H9 (cell line): ENCODE data around the gene HDDC2. TPM values are rescaled to one million over a fixed set of nuclear protein-coding genes. Genes with fewer than 3 reads are reported as not detected.

ENCODE experiments used
- DNase-seq: peaks from one replicate; pipeline ENCODE4 v3.0.0-alpha.2; 2017
- H2AFZ ChIP-seq: one replicate; pipeline ENCODE4 v1.6.1; 2013; ENCODE audit warnings: mild to moderate bottlenecking, low read length, control low read depth, moderate library complexity
- H2AK5ac ChIP-seq: 2 replicates; pipeline ENCODE4 v1.6.1; 2013; ENCODE audit warnings: low read length, control low read depth, mixed read lengths; ENCODE audit not compliant: insufficient read length
- H2BK120ac ChIP-seq: one replicate; pipeline ENCODE4 v1.6.1; 2013; ENCODE audit warnings: low read depth, mild to moderate bottlenecking, low read length, control low read depth, inconsistent platforms; ENCODE audit not compliant: poor library complexity, severe bottlenecking
- H2BK12ac ChIP-seq: 2 replicates; pipeline ENCODE4 v1.6.1; 2013; ENCODE audit warnings: low read length, control low read depth, mixed read lengths, low read depth; ENCODE audit not compliant: insufficient read length
- H2BK15ac ChIP-seq: 2 replicates; pipeline ENCODE4 v1.6.1; 2013; ENCODE audit warnings: low read depth, low read length, control low read depth
- H2BK20ac ChIP-seq: one replicate; pipeline ENCODE4 v1.6.1; 2013; ENCODE audit warnings: low read depth, mild to moderate bottlenecking, low read length, control low read depth, inconsistent platforms; ENCODE audit not compliant: poor library complexity, severe bottlenecking
- H2BK5ac ChIP-seq: 2 replicates; pipeline ENCODE4 v1.6.1; 2013; ENCODE audit warnings: low read length, control low read depth, mixed read lengths; ENCODE audit not compliant: insufficient read length
- H3K14ac ChIP-seq: 2 replicates; pipeline ENCODE4 v1.6.1; 2013; ENCODE audit warnings: low read length, control low read depth; ENCODE audit not compliant: insufficient read depth
- H3K18ac ChIP-seq: 2 replicates; pipeline ENCODE4 v1.6.1; 2013; ENCODE audit warnings: low read depth, mild to moderate bottlenecking, mixed read lengths, low read length, control low read depth; ENCODE audit not compliant: insufficient read length
- H3K23ac ChIP-seq: 2 replicates; pipeline ENCODE4 v1.6.1; 2013; ENCODE audit warnings: low read length, control low read depth, mixed read lengths, low read depth; ENCODE audit not compliant: insufficient read length
- H3K23me2 ChIP-seq: 2 replicates; pipeline ENCODE4 v1.6.1; 2013; ENCODE audit warnings: low read depth, mild to moderate bottlenecking, mixed read lengths, low read length, control low read depth; ENCODE audit not compliant: insufficient read length, poor library complexity, severe bottlenecking
- H3K27ac ChIP-seq: 2 replicates; pipeline ENCODE4 v1.5.1; 2013; ENCODE audit warnings: low read length, control low read depth, mixed read lengths, low read depth; ENCODE audit not compliant: insufficient read length
- H3K27me3 ChIP-seq: 2 replicates; pipeline ENCODE4 v1.6.1; 2013; ENCODE audit warnings: low read length, control low read depth, inconsistent platforms; ENCODE audit not compliant: insufficient read depth
- H3K4ac ChIP-seq: 2 replicates; pipeline ENCODE4 v1.6.1; 2013; ENCODE audit warnings: low read depth, mild to moderate bottlenecking, control low read depth, inconsistent platforms, low read length, moderate library complexity
- H3K4me1 ChIP-seq: 2 replicates; pipeline ENCODE4 v1.6.1; 2013; ENCODE audit warnings: low read length, control low read depth, inconsistent platforms; ENCODE audit not compliant: insufficient read depth
- H3K4me2 ChIP-seq: 2 replicates; pipeline ENCODE4 v1.6.1; 2013; ENCODE audit warnings: low read length, control low read depth, mixed read lengths; ENCODE audit not compliant: insufficient read length, insufficient read depth
- H3K56ac ChIP-seq: 2 replicates; pipeline ENCODE4 v1.6.1; 2013; ENCODE audit warnings: low read depth, mild to moderate bottlenecking, mixed read lengths, low read length, control low read depth; ENCODE audit not compliant: insufficient read length
- H3K79me1 ChIP-seq: 2 replicates; pipeline ENCODE4 v1.6.1; 2013; ENCODE audit warnings: low read depth, mild to moderate bottlenecking, moderate library complexity, low read length, control low read depth, inconsistent platforms; ENCODE audit not compliant: insufficient read depth, poor library complexity, severe bottlenecking
- H3K79me2 ChIP-seq: 2 replicates; pipeline ENCODE4 v1.6.1; 2013; ENCODE audit warnings: low read length, control low read depth, inconsistent platforms; ENCODE audit not compliant: insufficient read depth
- H3K9ac ChIP-seq: 2 replicates; pipeline ENCODE4 v1.6.1; 2013; ENCODE audit warnings: low read length, control low read depth, mixed read lengths; ENCODE audit not compliant: insufficient read length; ENCODE audit errors: extremely low read depth
- H3K9me3 ChIP-seq: one replicate; pipeline ENCODE4 v1.6.1; 2013; ENCODE audit warnings: low read depth, low read length, inconsistent platforms; ENCODE audit not compliant: control insufficient read depth
- H3T11ph ChIP-seq: one replicate; pipeline ENCODE4 v1.6.1; 2013; ENCODE audit warnings: mild to moderate bottlenecking, low read length, control low read depth, inconsistent platforms
- H4K20me1 ChIP-seq: one replicate; pipeline ENCODE4 v1.6.1; 2013; ENCODE audit not compliant: control insufficient read depth, insufficient read length, insufficient read depth
- H4K5ac ChIP-seq: 2 replicates; pipeline ENCODE4 v1.6.1; 2013; ENCODE audit warnings: low read depth, mild to moderate bottlenecking, mixed read lengths, low read length, control low read depth; ENCODE audit not compliant: insufficient read length
- H4K8ac ChIP-seq: replicated peaks from 2 replicates; pipeline ENCODE4 v1.6.1; 2013; ENCODE audit warnings: low read length, control low read depth, mixed read lengths, low read depth; ENCODE audit not compliant: insufficient read length
- H4K91ac ChIP-seq: 2 replicates; pipeline ENCODE4 v1.6.1; 2013; ENCODE audit warnings: low read depth, mild to moderate bottlenecking, moderate library complexity, mixed read lengths, low read length, control low read depth; ENCODE audit not compliant: insufficient read length
- H3K27ac Mint-ChIP-seq, 3 experiments: 2 replicates in 2 of 3; 3 replicates in 1 of 3; pipeline ENCODE4 v1.8.0; 2020 to 2021; ENCODE audit warnings: mixed read lengths in 3 of 3, mild to moderate bottlenecking in 1 of 3, moderate library complexity in 1 of 3
- H3K27me3 Mint-ChIP-seq: 2 replicates; pipeline ENCODE4 v1.8.0; 2021; ENCODE audit warnings: low read depth, mild to moderate bottlenecking, moderate library complexity, mixed read lengths
- H3K36me3 Mint-ChIP-seq, 3 experiments: 2 replicates in 2 of 3; 3 replicates in 1 of 3; pipeline ENCODE4 v1.8.0; 2020 to 2021; ENCODE audit warnings: low read depth in 3 of 3, mixed read lengths in 3 of 3; ENCODE audit not compliant: insufficient read depth in 1 of 3
- H3K4me1 Mint-ChIP-seq, 2 experiments: 2 replicates each; pipeline ENCODE4 v1.8.0; 2020; ENCODE audit warnings: mixed read lengths in 2 of 2
- H3K4me3 Mint-ChIP-seq, 2 experiments: 2 replicates in 1 of 2; 3 replicates in 1 of 2; pipeline ENCODE4 v1.8.0; 2020 to 2021; ENCODE audit warnings: mild to moderate bottlenecking in 2 of 2, mixed read lengths in 2 of 2, moderate library complexity in 1 of 2
- H3K9me3 Mint-ChIP-seq, 2 experiments: 2 replicates in 1 of 2; 3 replicates in 1 of 2; pipeline ENCODE4 v1.8.0; 2020; ENCODE audit warnings: mild to moderate bottlenecking in 2 of 2, mixed read lengths in 2 of 2, moderate library complexity in 1 of 2
- WGBS: extraction: QIAGEN DNeasy Blood & Tissue Kit; methylation state at CpG from one replicate; pipeline ENCODE4 v1.1.7; 2013; ENCODE audit warnings: missing lambda C conversion rate, low lambda C conversion rate, mixed read lengths; ENCODE audit not compliant: insufficient read length; ENCODE audit errors: extremely low coverage; 5-methylcytosine and 5-hydroxymethylcytosine counted together
- total RNA-seq: library from RNA; stranded (reverse); gene quantifications from 2 replicates; pipeline ENCODE4 v1.2.1, GENCODE V29; 2021
- TF ChIP-seq, protein P1 (sequence below): fragments of 200-600 bp; sonication (generic); conservative IDR thresholded peaks from 3 replicates; pipeline ENCODE4 v1.8.0; 2021; ENCODE audit warnings: antibody characterized with exemption, mild to moderate bottlenecking

HDDC2 gene
- total RNA-seq, 1 experiment from 2014 or later: 77.8 TPM

GRCh38 chr6:125270380-125270779 is 31.4 kb downstream of the HDDC2 start:
- TF ChIP-seq, protein P1, sequence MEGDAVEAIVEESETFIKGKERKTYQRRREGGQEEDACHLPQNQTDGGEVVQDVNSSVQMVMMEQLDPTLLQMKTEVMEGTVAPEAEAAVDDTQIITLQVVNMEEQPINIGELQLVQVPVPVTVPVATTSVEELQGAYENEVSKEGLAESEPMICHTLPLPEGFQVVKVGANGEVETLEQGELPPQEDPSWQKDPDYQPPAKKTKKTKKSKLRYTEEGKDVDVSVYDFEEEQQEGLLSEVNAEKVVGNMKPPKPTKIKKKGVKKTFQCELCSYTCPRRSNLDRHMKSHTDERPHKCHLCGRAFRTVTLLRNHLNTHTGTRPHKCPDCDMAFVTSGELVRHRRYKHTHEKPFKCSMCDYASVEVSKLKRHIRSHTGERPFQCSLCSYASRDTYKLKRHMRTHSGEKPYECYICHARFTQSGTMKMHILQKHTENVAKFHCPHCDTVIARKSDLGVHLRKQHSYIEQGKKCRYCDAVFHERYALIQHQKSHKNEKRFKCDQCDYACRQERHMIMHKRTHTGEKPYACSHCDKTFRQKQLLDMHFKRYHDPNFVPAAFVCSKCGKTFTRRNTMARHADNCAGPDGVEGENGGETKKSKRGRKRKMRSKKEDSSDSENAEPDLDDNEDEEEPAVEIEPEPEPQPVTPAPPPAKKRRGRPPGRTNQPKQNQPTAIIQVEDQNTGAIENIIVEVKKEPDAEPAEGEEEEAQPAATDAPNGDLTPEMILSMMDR: no peak
- no peaks in the 10 kb centered on the region for H3K23me2 ChIP-seq
- no peaks in the 10 kb centered on the region for H3K79me2 ChIP-seq
- no peaks in the 10 kb centered on the region for H4K20me1 ChIP-seq
- H3K36me3 Mint-ChIP-seq: peaks cover 1 to 15% (median 9%) of the 10 kb centered on the region in 3 experiments; a peak in 6 of 7 replicates
- H3K4ac ChIP-seq: no peak overlapping the region
- no peak overlapping the region for H3K23ac ChIP-seq
- H2BK15ac ChIP-seq: no peak overlapping the region
- no peak overlapping the region for H2BK5ac ChIP-seq
- H2BK20ac ChIP-seq: no peak overlapping the region
- H3K4me2 ChIP-seq: no peak overlapping the region
- DNase-seq: no peak
- H4K8ac ChIP-seq: no peak overlapping the region
- H2AFZ ChIP-seq: no peak overlapping the region
- no peak overlapping the region for H3K9ac ChIP-seq
- no peaks in the 10 kb centered on the region for H3K4me1 ChIP-seq
- no peak overlapping the region for H2AK5ac ChIP-seq
- H3K27ac Mint-ChIP-seq: no peak overlapping the region
- H3K27me3 Mint-ChIP-seq: no peaks in the 10 kb centered on the region
- H3K4me1 Mint-ChIP-seq: no peaks in the 10 kb centered on the region
- H3K27ac ChIP-seq: no peak overlapping the region
- H3K56ac ChIP-seq: no peak overlapping the region
- no CpG with 5 or more reads among the region's 4 CpGs for WGBS
- H3K9me3 Mint-ChIP-seq: no peaks in the 10 kb centered on the region
- no peak overlapping the region for H3K4me3 Mint-ChIP-seq
- H2BK120ac ChIP-seq: no peak overlapping the region
- H3K27me3 ChIP-seq: no peaks in the 10 kb centered on the region
- no peak overlapping the region for H4K91ac ChIP-seq
- no peaks in the 10 kb centered on the region for H3K9me3 ChIP-seq
- H2BK12ac ChIP-seq: no peak overlapping the region
- H3K79me1 ChIP-seq: no peaks in the 10 kb centered on the region
- H4K5ac ChIP-seq: no peak overlapping the region
- H3K14ac ChIP-seq: no peak overlapping the region
- no peak overlapping the region for H3T11ph ChIP-seq
- no peak overlapping the region for H3K18ac ChIP-seq
